Hematopoietic multipotent progenitor cell treated with erythropoietin and hydrocortisone succinate and interleukin-3 and kit ligand, for 15 days (in vitro differentiated cells): Measurements from ENCODE around the gene MLLT11.

ENCODE experiments used
- DNase-seq: peaks from one replicate; pipeline ENCODE4 v3.0.0-alpha.2; 2015; ENCODE audit warnings: low spot score

The MLLT11 gene, protein sequence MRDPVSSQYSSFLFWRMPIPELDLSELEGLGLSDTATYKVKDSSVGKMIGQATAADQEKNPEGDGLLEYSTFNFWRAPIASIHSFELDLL

DNA sequence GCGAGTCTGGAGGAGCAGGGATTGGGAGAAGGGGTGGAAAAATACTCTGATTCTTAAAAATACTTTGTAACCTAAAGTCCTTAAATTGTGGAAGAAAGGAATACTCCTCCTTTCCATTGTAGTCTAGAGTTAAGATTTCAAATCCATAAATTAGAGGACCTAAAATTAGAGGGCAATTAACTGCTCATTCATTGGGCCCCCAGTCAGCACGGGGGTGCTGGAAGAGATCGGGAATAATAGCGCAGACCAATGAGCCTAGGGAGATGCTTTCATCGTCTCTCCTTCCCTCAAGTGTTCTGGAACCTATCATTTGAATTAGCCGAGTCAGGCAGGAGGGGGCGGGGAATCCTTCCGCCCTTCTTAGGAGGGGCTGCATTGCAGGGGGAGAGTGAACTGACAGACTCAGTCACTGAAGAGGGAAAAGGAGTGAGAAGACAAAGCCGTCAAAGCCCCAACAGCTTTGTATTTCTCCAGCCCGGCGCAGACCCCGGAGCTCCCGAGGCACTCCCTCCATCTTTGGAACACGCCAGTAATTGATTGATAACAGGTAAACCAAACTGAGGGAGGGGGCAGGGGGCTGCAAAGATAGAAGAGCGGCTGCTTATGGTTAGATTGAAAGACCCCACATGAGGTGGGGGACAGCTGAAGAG lies at the start of gene MLLT11:
MLLT11 (plus strand) TSS at position 391 of the 650 bp plus-strand sequence. CDS start 6,828 bp downstream, outside the sequence.
- no peak for DNase-seq

DNA sequence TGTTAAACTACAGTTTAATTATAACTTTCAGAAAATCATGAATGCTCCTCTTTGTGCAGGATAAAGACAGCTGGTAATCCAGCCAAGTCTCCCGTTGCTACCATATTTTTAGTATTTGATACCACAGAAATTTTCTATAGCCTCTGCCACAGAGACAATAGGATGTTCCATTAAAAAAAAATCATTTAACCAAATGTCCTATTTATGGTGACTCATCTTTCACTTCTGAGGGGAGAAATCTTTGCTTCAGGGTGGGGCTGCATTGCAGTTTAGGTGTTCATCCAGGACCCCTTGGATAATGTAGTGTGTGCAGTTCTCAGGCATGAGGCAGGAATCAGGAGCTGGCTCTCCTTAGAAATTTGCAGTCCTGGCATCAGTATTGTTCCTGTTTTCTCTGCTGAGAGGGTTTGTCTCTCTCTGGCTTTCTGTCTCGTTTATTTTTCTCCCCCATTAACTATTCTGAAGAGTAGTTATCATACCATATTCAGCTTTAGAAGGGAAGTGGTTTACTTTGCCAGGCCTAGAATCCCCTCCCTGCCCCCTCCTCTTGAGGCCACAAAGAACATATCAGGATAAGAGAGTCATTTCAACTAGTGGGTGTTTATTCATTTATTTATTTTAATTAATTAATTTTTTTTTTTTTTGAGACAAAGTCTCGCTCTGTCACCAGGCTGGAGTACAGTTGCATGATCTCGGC lies 48.9 kb upstream of the MLLT11 start:
- DNase-seq: no peak

DNA sequence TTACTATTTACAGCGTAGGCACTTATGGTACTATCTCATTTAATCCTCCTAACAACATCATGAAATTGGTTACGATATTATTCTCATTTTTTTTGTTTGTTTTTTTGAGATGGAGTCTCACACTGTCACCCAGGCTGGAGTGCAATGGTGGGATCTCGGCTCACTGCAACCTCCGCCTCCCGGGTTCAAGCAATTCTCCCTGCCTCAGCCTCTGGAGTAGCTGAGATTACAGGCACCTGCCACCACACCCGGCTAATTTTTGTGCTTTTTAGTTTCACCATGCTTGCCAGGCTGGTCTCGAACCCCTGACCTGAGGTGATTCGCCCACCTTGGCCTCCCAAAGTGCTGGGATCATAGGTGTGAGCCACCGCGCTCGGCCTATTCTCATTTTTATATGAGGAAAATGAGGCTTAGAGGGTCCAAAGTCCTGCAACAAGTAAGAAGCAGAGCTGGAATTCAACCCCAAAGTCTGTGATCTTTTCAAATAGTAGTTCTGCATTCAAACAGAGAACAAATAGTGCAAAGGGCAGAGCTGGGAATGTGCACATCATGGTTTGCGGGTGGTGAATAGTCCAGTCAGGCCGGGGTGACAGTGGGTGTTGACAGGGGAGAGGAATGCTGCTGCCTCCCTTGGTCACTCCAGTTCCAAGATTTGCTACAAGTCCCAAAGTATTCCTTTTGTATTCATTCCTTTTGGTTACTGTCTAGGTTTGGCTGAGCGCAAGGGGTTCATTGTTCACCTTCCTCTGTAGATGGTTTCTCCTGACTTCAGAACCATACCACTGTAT lies 47.3 kb upstream of the MLLT11 start:
- DNase-seq: no peak

DNA sequence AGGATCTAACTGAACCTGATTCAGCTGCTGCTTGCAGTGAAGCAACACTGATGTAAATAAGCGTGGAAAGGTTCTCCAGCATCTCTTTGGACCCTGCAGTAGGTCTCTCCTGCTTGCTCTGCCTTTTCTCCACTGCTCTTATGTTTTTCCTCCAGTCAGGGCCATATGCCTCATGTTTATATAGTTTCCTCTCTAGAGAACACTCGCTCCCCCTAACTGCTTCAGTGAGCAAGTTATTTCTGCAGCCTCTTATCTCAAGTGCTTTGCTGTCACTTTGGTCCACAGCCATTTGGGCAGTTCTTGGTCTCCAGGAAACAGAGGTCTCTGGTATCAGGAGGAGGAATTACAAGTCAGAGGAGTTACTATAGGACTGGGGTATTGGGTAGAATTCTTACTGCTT lies 46.7 kb upstream of the MLLT11 start:
- DNase-seq: peak; percentile 61

DNA sequence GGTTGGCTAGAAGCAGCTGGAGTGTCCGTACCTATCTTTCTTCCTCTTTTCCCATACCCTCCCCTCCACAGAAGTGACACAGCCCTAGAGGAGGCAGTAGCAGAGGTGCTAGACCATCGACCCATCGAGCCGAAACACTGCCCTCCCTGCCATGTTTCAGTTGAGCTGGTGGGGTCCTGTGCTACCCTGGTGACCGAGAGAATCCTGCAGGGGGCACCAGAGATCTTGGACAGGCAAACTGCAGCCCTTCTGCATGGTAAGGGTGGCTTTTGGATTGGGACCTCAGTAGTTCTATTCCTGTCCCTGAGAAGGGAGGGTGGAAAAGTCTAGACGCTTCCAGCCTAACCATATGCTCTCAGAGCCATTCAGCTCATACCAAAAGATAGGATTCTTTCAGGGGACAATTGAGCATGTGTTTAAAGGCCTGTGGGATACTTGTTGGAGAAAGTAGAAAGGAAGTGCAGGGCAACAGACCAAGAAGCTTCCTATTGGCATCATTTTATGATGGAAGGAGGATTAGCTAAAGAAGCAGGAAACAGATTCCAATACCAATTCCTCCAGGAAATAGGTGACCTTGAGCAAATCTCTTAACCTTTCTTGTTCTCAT lies 35.6 kb upstream of the MLLT11 start:
- peak; percentile 78 for DNase-seq

DNA sequence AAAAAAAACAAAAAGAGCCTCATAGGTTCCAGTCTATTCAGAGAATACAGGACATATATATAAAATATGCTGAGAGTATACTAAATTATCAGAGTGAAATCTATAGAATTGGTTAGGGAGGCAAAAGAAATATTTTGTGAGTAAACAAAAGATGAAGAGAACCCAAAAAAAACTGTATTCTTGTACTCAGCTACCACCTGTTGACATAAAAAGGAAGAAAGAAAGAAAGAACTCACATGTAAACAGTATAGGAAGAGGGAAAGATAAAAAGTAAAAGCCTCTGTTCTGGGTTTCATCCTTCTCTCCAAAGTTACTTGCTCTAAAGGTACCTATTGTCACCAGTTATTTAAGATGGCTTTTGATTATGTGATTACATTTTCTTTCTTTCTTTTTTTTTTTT lies 33.7 kb upstream of the MLLT11 start:
- no peak for DNase-seq

DNA sequence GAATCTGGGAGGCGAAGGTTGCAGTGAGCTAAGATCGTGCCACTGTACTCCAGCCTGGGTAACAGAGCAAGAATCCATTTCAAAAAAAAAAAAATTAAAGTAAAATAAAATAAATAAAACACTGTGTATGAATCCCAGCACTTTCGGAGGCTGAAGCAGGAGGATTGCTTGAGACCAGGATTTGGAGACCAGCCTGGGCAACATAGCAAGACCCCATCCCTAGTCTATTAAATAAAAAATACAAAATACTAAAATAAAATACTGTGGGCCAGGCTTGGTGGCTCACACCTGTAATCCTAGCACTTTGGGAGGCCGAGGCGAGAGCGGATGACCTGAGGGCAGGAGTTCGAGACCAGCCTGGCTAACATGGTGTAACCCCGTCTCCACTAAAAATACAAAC lies 28.0 kb upstream of the MLLT11 start:
- no peak for DNase-seq

DNA sequence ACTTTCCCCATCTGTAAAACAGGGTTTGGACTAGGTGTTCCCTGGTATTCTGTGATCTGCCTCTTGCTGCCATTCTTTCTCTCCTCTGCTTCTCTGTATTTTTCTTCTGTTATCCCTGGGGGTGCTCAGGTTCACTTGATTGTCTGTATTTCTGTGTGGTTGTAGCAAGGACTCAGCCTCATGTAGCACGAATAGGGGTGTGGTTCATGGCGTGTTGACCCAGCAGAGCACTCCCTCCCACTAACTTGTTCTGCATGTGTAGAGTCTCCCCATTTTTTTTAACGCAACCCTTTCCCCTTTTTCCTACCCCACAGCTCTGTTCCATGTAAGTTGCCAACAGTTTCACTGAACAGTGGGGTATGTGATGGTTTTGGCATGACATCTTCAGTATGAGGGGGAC lies 25.0 kb upstream of the MLLT11 start:
- DNase-seq: no peak

DNA sequence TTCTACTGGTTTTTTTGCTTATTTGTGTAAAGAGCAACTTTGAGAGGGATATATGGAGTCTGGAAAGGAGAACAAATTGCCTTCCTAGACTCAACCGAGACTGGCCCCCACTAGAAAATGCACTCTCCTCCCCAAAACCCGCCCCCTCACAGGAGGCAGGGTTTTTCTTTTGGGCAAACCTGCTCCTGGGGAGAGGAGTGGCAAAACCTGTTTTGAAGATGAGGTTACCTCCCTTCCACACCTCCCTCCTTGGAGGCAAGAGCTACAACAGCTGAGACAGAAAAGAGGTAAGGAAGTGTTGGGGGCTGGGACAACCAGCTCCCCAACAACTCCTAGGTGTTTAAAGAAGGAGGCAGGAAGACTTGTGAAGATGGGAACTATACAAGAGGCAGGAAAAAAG lies 23.8 kb upstream of the MLLT11 start, which contains the start of gene BNIPL:
BNIPL (plus strand) TSS at position 231 of the 400 bp plus-strand sequence; CDS start at position 371, 140 bp downstream.
- DNase-seq: no peak

DNA sequence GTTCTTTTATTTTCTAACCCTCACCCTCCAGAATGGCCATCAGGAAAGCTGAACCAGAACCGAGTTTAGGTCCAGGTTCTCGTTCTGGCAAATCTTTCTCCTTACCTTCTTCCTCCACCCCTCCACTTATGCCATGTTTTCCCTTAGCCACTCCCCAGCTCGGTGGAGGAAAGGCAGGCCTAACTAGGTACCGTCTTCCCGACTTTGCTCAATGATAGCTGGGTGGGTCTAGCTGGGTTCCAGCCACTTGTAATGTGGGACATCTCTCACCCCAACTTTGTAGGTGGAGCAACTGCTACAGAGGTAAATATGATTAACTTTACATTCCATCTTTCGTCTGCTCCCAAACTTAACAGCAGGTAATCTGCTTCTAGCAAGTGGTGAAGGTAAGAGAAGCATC lies 23.2 kb upstream of the MLLT11 start:
- no peak for DNase-seq

DNA sequence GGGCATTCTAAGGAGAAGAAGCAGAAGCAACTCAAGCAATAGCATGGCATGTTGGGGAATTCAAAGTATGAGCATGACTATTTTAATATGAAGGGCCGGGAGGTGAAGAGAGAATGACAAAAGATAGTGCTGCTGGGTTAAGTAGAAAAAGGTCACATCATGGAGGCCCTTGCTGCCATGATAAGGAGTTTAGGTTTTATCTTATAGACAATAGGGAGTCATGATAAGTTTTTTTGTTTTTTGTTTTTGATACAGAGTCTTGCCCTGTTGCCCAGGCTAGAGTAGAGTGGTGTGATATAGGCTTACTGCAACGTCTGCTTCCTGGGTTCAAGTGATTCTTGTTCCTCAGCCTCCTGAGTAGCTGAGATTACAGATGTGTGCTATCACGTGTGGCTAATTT lies 20.7 kb upstream of the MLLT11 start:
- DNase-seq: no peak

DNA sequence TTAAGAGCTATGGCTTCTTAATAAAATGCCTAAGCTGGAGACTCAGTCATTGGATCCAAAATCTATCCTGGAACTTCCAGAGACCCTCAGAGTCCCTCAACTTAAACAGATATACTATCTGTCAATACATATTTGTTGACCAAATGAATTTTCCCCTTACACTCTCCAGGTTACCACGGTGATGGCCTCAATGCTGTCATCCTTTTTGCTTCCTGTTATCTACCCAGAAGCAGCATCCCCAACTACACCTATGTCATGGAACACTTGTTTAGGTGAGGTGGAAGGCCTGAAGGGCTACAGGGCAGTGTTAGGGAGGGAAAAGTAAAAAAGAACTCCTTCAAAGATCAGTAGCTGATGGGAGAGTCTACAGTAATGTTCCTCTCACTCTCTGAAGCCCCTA lies 17.0 kb upstream of the MLLT11 start:
- DNase-seq: no peak

DNA sequence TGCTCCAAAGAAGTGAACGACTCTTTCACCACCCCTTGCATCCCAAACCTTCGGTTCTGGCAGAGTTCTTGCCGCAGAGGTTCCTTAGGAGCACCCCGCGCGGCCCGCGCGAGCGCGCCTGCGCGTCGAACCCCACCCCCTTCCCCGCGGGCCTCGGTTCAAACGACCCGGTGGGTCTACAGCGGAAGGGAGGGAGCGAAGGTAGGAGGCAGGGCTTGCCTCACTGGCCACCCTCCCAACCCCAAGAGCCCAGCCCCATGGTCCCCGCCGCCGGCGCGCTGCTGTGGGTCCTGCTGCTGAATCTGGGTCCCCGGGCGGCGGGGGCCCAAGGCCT lies 12.6 kb upstream of the MLLT11 start, which contains the start of gene C1orf56:
C1orf56 (plus strand) TSS at position 161 of the 334 bp plus-strand sequence; CDS start at position 258, 97 bp downstream.
- DNase-seq: peak; percentile 27

DNA sequence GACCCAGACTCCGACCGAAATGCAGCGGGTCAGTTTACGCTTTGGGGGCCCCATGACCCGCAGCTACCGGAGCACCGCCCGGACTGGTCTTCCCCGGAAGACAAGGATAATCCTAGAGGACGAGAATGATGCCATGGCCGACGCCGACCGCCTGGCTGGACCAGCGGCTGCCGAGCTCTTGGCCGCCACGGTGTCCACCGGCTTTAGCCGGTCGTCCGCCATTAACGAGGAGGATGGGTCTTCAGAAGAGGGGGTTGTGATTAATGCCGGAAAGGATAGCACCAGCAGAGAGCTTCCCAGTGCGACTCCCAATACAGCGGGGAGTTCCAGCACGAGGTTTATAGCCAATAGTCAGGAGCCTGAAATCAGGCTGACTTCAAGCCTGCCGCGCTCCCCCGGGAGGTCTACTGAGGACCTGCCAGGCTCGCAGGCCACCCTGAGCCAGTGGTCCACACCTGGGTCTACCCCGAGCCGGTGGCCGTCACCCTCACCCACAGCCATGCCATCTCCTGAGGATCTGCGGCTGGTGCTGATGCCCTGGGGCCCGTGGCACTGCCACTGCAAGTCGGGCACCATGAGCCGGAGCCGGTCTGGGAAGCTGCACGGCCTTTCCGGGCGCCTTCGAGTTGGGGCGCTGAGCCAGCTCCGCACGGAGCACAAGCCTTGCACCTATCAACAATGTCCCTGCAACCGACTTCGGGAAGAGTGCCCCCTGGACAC lies 12.1 kb upstream of the MLLT11 start:
- peak; percentile 55 for DNase-seq

DNA sequence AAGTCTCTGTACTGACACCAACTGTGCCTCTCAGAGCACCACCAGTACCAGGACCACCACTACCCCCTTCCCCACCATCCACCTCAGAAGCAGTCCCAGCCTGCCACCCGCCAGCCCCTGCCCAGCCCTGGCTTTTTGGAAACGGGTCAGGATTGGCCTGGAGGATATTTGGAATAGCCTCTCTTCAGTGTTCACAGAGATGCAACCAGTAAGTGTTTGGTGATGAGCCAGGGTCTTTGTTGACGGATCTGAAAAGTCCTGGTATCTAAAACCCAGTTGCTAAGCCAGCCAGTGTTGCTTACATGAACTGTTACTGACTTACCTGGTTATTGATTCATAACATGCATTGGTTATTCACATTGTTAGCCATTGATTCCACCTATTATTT lies 11.6 kb upstream of the MLLT11 start:
- no peak for DNase-seq

DNA sequence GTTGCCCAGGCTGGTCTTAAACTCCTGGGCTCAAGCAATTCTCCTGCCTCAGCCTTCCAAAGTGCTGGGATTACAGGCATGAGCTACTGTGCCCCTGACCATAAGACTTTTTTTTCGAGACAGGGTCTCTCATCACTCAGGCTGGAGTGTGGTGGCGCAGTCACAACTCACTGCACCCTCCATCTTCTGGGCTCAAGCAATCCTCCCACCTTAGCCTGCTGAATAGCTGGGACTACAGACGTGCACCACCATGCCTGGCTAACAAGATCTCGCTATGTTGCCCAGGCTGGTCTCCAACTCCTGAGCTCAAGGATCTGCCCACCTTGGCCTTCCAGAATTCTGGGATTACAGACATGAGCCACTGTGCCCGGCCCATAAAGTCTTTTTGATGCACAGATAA lies 10.7 kb upstream of the MLLT11 start:
- no peak for DNase-seq

DNA sequence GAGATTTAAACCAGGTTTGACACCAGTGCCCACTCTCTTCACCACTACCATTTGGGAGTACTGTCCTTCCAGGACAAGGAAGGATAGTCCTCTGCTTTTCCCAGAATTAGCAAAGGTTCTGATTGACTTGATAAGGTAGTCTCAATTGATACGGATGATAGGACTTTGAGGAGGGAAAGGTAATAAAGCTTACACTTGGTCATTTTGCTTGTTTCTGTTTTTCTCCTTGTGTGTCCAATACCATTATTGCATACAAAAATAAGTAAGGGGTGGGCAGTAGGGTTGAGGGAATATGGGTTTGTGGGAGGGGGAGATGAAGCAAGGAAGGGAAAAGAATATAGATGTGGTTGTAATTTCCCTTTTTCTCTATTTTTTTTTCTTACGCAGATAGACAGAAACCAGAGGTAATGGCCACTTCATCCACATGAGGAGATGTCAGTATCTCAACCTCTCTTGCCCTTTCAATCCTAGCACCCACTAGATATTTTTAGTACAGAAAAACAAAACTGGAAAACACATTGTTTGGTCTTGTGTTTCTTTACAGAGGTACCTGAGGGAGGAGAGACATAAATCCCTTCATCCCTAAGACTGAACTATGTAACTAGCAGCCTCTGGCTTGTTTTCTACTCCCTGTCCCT lies 10.0 kb upstream of the MLLT11 start:
- DNase-seq: no peak

DNA sequence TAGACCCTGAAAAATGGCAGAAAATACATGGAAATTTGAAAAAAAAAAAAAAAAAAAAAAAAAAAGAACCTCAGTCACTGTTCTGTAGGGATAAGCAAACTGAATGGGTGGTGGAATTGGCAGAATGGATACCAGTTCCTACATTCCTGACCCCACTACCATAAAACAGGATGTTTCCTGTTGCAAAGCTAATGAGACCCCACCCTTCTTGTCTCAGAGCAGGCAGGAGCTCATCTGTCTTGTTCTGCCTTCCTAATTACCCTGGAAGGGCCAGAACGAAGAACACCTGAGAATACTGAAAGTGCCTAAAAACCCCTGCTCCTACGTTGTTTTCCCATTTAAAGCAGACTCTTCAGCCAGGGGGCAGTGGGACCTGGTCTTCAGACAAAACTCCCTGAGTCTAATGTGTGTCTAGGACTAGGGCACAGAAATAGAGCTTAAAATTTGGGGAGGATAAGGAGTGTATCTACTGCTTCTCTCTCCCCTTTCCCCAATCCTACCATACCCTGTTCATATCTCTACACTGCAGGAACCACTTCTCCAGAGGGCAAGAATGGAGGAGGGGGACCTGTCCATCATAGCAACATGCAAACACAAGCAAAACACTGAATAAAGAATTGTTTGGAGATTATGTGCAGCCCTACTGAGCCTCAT lies 8.7 kb upstream of the MLLT11 start:
- no peak for DNase-seq

DNA sequence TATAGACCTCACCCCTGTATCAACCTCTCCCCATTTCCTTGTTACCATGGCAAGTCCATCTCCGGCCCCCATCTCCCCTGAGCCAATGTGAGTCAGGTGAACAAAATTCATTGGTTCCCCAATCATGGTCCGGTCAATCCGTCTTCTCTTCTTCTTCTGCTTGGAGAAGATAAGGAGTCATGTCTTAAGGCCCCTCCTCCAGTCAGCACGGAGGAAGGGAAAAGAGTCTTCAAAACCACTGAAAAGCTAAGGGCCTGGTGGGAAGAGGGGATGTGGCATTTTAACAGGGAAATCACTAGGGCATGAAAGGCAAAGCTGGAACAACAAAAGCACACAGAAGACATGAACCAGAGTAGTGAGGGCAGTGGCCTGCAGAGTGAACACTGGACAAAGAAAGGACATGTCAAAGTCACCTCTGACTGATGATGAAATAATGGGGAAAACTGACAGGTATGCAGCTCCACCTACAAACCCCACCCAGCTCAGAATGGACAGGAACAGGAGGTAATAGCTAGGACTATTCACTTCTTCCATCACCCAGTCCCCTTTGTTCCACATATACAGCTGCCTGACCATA lies 5.1 kb upstream of the MLLT11 start:
- DNase-seq: no peak

DNA sequence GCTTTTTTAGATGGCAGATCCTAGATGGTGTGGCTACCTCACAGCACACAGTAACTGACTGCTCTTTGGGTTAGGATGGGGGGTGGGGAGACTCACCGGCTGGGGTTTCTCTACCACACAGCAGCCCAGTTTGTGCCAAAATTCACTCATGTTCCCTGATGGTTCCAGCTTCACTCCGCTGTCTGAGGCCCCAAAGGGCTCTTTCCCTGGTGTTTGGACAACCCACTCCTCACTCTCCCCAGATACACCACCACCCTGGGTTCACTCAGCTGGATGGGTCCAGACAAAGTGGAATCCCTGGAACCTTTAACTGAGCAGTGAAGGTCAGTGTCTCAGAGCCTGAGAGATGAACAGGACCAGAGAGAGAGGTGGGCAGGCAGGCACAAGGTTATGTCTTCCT lies 4.6 kb upstream of the MLLT11 start:
- DNase-seq: no peak
